Stimulated activated CD4-positive, alpha-beta T cell treated with anti-CD3 and anti-CD28 coated beads, Interleukin-15, amount 100 ng/mL, for 48 hours (primary cell): ENCODE measurements around the gene SIK1.
"Not testable (repeated sequence)": the region's sequence is repeated elsewhere in the genome, so short reads cannot be mapped to it uniquely, and the experiment has no call there.

ENCODE experiments used
- DNase-seq, 2 donors: peaks; one replicate each; pipeline ENCODE4 v3.0.0-alpha.2; 2020; ENCODE audit warnings: low read depth in 2 of 2

SIK1 gene

GRCh38 chr21:43396788-43397438 lies 30.0 kb downstream of the SIK1 start:
- DNase-seq = not testable (repeated sequence)

DNA sequence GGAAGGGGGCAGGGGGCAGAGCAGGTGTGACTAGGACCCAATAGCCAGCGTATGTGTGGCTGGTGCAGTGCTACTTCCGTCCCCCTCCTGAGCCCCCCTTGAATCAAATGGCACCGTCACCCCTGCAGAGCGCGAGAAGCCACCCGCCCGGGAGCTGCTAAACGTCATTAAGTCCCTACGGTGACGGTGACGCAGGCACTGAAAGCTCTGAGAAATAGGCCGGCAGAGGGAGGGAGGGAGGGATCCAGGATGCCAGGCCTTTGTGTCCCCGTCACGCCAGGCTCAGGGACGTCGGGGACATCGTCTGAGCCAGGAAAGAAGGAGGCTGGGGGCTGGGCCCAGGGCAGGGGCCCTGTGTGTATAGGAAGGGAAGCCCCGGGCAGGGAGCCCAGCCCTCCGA lies 43.6 kb downstream of the SIK1 start:
- not testable (repeated sequence) for DNase-seq

GRCh38 chr21:43382902-43383301 lies 44.0 kb downstream of the SIK1 start:
- not testable (repeated sequence) for DNase-seq

DNA sequence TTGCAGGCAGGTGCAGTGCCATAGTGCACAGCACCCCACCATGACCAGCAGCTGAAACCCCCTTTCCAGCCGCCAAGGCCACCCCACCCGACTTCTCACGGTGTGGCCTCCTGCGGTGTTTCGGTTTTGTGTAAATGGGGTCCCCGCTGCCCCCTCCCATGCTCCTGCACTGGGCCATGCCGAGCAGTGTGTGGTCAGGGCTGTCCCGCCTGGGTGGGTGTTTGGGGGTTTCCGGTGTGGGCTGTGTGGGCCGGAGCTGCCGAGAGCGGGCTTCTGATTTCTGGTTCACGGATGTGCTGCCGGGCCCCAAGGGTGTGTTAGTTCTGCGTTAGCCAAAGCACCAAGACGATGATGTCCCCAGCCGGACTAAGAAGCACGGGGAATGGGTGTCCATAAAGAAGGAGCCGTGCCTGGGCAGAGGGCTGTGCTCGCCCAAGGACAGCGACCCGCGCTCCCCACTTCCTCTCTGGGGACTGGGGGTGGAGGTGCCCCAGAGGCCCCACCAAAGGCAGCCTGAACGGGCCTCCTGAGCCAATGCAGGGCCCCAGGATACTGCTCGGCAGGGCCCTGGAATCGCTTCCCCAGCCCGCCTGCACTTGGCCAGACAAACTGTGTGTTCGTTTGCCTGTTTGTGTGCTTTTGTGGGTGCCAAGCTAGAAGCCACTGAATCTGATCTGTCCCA lies 45.9 kb downstream of the SIK1 start:
- DNase-seq = not testable (repeated sequence)

DNA sequence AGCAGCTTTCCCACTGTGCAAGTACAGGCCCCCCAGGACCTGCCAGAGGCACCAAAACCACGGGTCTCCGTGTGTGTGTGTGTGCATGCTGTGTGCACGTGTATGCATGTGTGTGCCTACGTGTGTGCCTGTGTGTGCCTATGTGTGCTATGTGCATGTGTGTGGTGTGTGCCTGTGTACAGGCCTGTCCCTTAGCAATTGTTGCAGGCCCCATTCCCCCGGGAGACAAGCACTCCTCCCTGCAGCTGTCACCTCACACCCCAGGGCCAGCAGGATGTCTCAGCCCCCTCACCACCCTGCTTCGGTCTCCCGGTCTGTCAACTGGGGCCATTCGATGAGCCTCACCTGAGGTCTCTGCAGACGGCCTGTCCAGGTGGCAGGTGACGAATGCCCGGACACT lies 46.6 kb downstream of the SIK1 start:
- not testable (repeated sequence) for DNase-seq

DNA sequence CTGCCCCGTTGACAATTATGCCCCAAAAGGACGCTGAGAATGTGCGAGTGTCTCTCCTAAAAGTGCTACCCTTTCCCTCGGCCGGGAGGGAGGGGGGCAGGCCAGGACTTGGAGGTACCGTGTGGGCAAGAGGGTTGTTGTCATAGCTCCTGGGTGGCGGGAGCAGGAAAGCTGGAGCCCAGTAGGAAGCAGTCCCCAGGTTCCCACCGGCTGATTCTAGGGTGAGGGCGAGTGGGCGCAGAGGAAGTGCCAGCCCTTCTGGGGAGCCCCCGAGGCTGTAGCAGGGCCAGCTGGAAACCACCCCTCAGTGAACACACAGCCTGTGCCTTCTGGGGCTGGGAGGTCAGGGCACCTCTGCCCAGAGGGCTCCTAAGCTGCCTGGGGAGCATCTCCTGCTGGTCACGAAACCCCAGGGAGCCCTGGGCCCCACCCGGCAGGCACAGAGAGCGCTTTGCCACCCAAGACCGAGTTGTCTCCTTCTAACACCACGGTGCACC lies 47.3 kb downstream of the SIK1 start:
- not testable (repeated sequence) for DNase-seq

DNA sequence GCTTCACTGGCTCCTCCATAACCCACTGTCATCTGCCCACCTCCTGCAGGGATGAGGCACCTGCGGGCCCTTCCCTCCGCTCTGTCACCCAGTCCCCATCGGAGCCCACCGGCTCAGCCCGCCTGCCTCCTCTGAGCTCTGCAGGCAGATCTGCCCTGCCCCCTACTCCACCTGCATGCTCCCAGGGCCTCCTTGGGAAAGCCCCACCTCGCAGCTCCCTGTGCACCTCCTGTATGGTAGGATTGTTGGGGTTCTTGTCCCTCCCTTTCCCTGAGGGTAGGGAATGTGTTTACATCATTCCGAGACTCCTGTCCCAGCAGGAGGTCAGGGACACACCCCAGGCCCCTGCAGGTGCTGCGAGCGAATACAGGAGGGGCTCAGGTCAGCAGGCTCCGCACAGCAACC lies 50.5 kb downstream of the SIK1 start:
- DNase-seq = no peak

DNA sequence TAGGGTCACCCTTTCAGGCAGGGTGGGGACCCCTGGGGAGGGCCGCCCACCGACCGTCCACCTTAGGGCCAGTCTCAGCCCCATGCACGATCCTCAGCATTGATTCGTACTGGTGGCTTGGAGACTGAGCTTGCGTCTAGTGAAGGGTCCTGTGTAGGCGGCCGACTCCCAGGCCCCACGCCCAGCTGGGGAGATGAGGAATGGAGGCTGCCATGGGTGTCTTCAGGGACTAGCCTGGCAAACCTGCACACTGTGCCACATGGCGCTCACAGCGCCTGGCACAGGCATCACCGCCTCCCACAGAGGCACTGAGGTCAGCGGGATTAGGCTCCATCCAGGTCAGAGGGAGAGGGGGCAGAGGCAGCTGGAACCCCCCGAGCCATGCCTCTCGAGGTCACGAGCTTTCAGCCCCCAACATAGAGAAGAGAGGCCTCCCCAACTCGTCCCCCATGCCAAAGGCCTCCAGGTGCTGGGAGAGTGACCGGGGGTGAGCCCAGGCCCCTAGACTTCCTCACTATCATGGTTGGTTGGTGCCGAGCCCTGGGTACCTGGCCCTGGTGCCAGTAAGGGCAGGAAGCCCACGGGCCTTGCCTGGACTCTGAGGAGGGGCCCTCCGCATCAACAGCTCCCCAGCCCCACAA lies 51.0 kb downstream of the SIK1 start:
- DNase-seq = no peak

GRCh38 chr21:43375006-43375836 lies 51.7 kb downstream of the SIK1 start:
- DNase-seq = no peak

DNA sequence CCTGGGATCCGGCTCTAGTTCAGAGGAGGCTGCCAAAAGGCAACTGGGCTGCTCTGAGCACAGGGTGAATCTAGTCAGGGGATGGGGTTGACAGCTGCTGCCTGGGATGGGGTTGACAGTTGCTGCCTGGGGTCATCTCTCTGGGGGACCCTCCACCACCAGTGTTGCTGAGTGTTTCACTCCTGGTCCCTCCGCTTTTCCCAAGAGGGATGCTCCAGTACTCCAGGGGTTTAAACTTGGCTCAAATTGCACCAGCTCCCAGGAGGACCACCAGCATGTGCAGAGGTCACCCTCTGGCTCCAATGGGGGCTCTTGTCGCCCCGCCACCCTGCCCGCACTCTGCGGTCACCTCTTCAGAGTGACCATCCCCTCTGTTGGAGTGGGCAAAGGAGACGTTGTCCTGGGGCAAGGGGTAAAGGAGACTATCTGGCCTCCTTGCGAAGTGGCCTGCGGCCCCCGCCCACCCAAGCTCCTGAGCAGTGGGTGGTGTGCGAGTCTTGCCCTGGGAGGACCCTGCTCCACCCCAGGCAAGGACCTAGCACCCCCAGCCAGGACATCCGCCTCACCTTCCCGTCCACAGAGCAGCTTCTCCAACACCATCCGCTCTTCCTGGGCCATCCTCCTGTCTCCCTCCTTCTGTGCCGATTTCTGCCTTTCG lies 52.6 kb downstream of the SIK1 start:
- no peak for DNase-seq

GRCh38 chr21:43373362-43374227 lies 53.3 kb downstream of the SIK1 start:
- DNase-seq = no peak

DNA sequence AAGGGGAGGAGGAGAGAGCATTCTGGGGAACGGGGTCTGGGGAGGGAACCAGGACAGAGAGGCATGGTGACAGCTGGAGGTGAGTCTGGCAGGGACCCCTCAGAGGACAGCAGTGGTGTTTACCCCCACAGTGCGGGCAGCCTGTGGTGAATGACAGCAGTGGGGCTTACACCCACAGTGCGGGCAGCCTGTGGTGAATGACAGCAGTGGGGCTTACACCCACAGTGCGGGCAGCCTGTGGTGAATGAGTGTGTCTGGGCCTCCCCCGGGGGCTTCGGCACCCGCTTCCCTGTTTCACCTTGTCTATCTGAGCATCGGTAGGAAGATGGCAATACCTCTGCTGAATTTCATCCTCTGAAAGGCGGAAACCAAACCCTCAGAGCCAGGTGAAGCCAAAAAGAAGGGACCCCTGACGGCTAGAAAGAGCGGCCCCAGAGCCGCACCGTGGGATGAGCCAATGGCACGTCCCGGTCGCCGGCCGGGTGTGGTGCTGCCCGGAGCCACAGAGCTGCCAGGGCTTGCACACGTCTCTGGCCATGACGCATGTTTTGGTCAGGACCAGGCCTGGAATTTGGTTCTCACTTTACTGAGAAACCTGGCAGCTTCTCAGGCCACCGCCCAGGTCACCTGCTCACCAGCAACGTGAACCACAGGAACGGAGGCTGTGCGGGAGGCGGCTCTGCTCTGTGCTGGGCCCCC lies 54.1 kb downstream of the SIK1 start:
- no peak for DNase-seq

- DNase-seq = no peak
Observed at GRCh38 chr21:43371786-43372185, 55.1 kb downstream of the SIK1 start.

DNA sequence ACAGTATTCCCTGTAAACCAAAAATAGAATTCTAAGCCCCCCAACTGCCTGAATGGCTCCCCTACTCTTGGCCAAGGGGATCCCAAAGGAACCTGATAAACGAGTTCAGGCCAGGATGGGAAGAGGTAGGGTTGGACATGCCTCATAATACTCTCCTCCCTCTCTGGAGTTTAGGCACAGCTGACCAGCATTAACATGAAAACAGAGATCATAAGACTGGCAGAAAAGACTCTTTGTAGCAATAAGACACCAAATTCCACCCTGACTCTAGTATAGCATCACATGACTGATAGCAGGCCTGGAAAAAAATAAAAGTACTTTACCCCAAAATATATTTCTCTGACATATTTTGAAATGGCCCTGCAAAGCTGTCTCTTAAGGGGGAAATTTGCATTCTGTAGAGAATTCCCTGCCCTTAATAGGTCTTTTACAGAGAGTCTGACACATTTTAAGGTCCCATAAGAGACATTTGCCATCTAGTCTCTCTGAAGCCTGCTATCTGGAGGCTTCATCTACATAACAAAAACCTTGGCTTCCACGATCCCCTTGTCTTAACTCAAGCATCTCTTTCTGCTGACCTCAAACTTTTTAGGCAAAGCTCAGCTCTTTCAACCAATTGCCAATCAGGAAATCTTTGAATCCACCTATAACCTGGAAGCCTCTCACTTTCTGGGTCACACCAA lies 55.9 kb downstream of the SIK1 start:
- DNase-seq = no peak

- no peak for DNase-seq
Observed at GRCh38 chr21:43370091-43370658, 56.8 kb downstream of the SIK1 start.

GRCh38 chr21:43369596-43370090 lies 57.3 kb downstream of the SIK1 start:
- DNase-seq = no peak

DNA sequence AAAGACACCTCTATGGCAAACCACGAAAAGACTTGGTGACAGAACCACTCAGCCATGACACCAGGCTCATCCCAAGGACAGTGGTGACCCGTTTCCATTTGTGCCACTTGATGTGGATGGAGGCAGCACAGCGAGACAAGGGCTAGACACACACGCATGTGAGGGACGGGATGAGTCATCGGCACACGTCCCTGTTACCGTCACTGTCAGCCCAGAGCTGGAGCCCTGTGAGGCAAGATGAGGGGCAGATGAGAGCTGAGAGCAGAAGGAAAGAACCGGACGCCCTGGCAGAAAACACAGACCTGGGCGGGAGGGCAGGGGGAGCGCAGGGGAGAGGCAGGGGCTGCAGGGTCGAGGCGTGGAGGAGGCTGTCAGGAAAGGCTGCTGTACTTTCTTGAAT lies 57.8 kb downstream of the SIK1 start:
- no peak for DNase-seq

- DNase-seq = no peak
Observed at GRCh38 chr21:43368685-43369084, 58.2 kb downstream of the SIK1 start.

- DNase-seq = no peak
Observed at GRCh38 chr21:43367859-43368258, 59.1 kb downstream of the SIK1 start.
